MM.1S (cell line): ENCODE measurements around the gene LRP5.

Experiments used
- EZH2 ChIP-seq: fragments of 300-600 bp; sonication (generic); optimal IDR thresholded peaks from 2 replicates; pipeline ENCODE3; 2017; ENCODE audit warnings: low read depth, mild to moderate bottlenecking, antibody characterized with exemption, low read length, mixed read lengths
- TF ChIP-seq, protein P1 (sequence below): fragments of 300-600 bp; sonication (generic); IDR thresholded peaks from 2 replicates; pipeline ENCODE4 v1.5.1; 2016; ENCODE audit warnings: antibody characterized with exemption, low read length, mixed read lengths

DNA sequence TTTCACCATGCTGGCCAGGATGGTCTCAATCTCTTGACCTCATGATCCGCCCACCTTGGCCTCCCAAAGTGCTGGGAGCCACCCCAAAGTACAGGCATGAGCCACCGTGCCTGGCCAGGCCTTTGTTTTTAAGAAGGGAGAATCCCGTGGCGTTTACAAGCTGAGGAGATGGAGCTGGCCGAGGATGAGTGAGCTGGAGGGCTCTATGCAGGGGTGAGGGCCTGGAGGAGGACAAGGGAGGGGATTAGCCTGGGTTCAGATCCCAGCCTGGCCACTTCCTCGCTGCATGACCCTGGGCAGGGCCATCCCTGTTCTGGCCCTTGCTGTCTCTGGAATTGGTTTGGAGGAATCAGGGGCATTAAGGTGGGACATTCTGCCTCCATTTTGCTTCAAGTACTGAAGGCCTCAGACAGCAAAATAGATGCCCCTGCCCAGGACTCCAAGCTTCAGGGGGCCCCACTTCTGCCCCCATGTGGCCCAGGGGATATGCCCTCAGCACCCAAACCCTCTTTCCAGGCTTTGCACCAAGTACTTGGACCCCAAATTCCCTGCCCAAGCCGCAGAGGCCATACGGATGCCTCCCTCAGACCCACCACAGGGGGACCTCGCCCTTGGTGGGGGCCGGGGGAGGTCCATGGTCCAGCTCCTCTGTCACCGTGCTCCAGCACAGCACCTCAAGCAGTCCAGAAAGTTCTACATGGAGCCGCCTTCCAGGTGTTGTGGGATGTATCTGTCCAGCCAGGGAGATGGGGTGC, 12.1 kb upstream of the LRP5 start:
- TF ChIP-seq, protein P1, sequence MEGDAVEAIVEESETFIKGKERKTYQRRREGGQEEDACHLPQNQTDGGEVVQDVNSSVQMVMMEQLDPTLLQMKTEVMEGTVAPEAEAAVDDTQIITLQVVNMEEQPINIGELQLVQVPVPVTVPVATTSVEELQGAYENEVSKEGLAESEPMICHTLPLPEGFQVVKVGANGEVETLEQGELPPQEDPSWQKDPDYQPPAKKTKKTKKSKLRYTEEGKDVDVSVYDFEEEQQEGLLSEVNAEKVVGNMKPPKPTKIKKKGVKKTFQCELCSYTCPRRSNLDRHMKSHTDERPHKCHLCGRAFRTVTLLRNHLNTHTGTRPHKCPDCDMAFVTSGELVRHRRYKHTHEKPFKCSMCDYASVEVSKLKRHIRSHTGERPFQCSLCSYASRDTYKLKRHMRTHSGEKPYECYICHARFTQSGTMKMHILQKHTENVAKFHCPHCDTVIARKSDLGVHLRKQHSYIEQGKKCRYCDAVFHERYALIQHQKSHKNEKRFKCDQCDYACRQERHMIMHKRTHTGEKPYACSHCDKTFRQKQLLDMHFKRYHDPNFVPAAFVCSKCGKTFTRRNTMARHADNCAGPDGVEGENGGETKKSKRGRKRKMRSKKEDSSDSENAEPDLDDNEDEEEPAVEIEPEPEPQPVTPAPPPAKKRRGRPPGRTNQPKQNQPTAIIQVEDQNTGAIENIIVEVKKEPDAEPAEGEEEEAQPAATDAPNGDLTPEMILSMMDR: no peak
- TF ChIP-seq EZH2: no peak
